Ammon's horn (tissue), 1 donor: Measurements from ENCODE around the gene NOVA1.

Experiments used
- DNase-seq: peaks from one replicate; pipeline ENCODE4 v3.0.0-alpha.2; 2016; ENCODE audit warnings: low spot score

Gene NOVA1

GRCh38 chr14:26594148-26594547 is 3.7 kb downstream of the NOVA1 start:
- DNase-seq, result no peak

GRCh38 chr14:26593357-26593756 is 4.5 kb downstream of the NOVA1 start:
- DNase-seq, result no peak

GRCh38 chr14:26589925-26590324 is 7.9 kb downstream of the NOVA1 start:
- DNase-seq, result no peak

- DNase-seq, result no peak
Observed at GRCh38 chr14:26577711-26578110, 20.1 kb downstream of the NOVA1 start.

GRCh38 chr14:26554069-26554772 is 43.6 kb downstream of the NOVA1 start:
- no peak for DNase-seq

- no peak for DNase-seq
Observed at GRCh38 chr14:26549571-26549970, 48.3 kb downstream of the NOVA1 start.

GRCh38 chr14:26548406-26548805 is 49.4 kb downstream of the NOVA1 start:
- no peak for DNase-seq

- DNase-seq, result no peak
Observed at GRCh38 chr14:26538176-26538575, 59.7 kb downstream of the NOVA1 start.

GRCh38 chr14:26531894-26532293 is 65.9 kb downstream of the NOVA1 start:
- no peak for DNase-seq

- DNase-seq, result no peak
Observed at GRCh38 chr14:26528415-26529182, 69.2 kb downstream of the NOVA1 start.

GRCh38 chr14:26527095-26527494 is 70.7 kb downstream of the NOVA1 start:
- DNase-seq, result no peak

GRCh38 chr14:26526137-26526536 is 71.7 kb downstream of the NOVA1 start:
- no peak for DNase-seq

GRCh38 chr14:26525085-26525484 is 72.7 kb downstream of the NOVA1 start:
- DNase-seq, result no peak

- DNase-seq, result no peak
Observed at GRCh38 chr14:26522967-26523366, 74.9 kb downstream of the NOVA1 start.

- DNase-seq, result no peak
Observed at GRCh38 chr14:26517771-26518170, 80.1 kb downstream of the NOVA1 start.

- DNase-seq, result no peak
Observed at GRCh38 chr14:26500028-26500427, 97.8 kb downstream of the NOVA1 start.

GRCh38 chr14:26499546-26499945 is 98.3 kb downstream of the NOVA1 start:
- no peak for DNase-seq

GRCh38 chr14:26486922-26487321 is 110.9 kb downstream of the NOVA1 start:
- no peak for DNase-seq

GRCh38 chr14:26484562-26484961 is 113.3 kb downstream of the NOVA1 start:
- DNase-seq, result no peak

- no peak for DNase-seq
Observed at GRCh38 chr14:26478967-26479366, 118.9 kb downstream of the NOVA1 start.

GRCh38 chr14:26466862-26467261 is 131.0 kb downstream of the NOVA1 start:
- no peak for DNase-seq

GRCh38 chr14:26463136-26463535 is 134.7 kb downstream of the NOVA1 start:
- no peak for DNase-seq

GRCh38 chr14:26454105-26454504 is 143.7 kb downstream of the NOVA1 start:
- DNase-seq, result no peak
